Measurements from ENCODE around the gene CSAD.
A peak's percentile ranks its signal among the peaks of the same experiment; 100 is the strongest.
"Not testable (repeated sequence)": the region's sequence is repeated elsewhere in the genome, so short reads cannot be mapped to it uniquely, and the experiment has no call there.

CSAD gene

DNA sequence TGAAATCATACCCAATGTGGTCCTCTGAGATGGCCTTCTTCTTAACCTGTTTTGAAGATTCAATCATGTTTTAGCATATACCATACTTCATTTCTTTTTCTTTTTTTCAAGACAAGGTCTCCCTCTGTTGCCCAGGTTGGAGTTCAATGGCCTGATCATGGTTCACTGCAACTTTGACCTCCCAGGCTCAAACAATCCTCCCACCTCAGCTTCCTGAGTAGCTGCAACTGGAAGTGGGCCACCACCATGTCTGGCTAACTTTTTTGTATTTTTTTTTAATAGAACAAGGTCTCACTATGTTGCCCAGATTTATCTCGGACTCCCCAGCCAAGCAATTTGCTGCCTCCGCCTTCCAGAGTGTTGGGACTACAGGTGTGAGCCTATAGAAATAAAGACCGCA is 47.0 kb downstream of the CSAD start:
- DNase-seq = no peak

DNA sequence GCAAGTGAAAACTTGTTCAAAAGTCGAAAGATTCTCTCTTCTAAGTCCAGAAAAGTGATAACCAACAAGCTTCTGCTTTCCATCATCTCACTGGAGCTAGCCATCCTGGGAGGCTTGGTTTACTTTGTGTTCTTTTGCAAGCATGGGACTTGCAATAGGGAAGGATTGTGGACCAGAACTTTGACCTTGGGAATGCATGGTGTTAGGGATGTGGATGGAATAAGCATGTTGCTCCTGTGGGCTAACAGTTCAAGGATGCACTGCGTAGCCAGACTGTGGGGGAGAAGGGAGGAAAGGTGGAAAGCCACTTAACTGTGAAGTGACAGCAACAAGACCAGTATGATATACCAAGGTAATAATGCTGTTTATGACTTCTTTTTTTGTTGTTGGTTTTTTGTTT is 48.9 kb downstream of the CSAD start:
- DNase-seq = no peak

DNA sequence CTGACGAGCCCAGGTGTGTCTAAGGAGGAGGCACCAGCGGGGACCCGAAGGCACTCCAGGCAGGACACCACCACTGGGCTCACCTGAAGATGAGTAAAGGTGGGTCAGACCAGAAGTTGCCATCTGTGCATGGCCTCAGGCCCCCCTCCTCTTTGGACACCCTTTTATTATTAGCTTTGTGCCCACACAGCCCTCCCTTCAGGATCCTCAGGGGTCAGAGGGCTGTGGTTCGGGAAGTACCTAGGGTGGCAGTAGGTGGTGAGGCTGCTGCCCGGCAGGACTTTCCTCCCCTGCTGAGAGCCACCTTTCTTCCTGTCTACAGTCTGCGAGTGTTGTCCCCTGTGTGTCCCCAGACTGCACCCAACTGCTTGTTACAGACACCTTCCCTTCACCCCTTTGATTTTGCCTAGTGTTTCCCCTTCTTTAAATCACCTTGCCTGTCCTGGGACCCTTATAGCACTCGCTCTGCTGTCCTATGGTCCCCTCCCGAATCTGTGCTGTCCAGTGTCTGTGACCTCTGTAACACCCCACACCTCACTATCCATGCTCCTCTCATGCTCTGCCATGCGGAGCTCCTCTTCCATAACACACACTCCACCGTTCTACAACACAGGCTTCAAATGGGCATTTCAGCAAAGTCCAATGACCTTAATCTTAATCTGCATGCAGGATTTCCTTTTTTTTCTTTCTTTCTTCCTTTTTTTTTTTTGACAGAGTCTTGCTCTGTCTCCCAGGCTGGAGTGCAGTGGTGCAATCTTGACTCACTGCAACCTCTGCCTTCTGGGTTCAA is 51.8 kb downstream of the CSAD start:
- DNase-seq = peak; percentile 36

DNA sequence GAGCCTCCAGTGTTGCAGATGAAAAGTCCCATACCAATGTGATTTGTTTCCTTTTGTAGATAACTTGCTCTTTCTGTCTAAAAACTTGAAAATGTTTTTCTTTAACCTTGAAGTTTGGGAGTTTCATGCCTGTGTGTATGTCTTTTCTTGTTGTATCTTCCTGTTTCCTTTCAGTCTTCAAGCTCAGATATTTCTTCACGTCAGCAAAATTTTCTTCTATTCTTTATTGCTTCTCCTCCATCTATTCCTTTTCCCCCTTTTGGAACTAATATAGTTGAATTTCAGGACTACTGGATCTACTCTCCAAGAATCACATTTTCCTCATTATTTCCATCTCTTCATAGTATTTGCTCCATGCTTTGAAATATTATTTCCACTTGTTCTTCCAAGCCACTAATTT is 53.6 kb downstream of the CSAD start:
- DNase-seq = no peak

DNA sequence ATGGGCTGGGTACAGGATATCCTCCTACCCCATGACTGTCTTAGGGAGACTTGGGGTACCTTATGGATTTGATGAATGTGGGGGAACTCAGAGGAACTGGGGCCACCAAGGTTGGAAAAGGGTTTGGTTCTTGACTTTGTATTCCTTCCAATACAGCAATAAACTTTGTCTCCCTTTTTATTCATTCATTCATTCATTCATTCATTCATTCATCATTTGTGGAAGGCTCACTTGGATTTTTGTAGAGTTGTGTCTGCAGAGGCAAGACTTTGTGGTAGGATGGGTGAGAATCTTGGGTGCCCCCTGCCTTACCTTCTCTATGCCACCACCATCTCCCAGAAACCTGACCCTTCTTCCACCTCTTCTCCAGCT is 56.4 kb downstream of the CSAD start:
- DNase-seq = no peak

DNA sequence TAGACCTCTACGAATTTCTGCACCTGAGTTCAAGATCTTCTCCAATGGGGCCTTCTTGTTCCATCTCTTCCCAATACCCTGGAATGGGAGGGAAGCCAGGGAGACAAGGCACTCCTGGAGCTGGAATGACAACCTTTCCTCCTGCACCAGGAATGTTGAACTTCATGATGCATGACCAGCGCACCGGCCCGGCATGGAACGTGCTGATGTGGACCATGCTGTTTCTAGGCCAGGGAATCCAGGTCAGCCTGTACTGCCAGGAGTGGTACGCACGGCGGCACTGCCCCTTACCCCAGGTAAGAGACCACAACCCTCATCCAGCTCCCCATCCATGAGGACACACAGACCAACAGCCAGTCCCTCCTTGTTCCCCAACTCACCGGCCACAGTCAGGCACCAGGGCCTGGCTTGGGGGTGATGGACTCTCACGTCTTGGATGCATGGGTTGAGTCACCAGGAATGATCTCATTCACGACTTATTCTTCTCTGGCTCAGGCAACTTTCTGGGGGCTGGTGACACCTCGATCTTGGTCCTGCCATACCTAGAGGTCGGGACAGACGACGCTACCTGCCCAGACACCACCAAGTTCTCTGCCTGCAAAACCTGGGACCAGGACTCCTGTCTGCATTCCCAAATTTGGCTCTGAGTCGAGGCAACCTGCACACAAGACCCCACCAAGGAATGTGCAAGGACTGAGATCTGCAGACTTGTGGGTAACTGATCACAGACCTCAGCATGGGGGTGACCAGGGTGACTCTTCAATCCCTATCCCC is 57.0 kb downstream of the CSAD start:
- no peak for DNase-seq

DNA sequence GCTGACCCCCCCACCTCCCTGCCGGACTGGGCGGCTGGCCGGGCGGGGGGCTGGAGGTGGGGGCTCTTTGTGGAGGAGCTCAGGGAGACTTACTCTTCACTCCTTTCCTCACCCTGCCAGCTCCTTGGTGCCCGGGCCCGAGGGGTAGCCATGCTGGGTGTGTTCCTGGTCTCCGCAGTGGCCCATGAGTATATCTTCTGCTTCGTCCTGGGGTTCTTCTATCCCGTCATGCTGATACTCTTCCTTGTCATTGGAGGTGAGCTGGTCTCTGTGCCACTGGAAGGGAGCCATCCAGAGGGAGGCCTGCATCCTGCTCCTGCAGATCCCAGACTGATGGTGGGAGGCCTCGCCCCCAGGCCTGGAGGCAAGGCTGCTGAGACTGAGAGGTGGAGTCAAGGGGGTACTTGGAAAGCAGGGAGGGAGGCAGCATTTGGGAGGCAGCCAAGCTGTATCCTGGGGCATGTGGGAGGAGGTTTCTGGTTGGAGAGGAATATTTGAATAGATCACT is 57.7 kb downstream of the CSAD start:
- no peak for DNase-seq

DNA sequence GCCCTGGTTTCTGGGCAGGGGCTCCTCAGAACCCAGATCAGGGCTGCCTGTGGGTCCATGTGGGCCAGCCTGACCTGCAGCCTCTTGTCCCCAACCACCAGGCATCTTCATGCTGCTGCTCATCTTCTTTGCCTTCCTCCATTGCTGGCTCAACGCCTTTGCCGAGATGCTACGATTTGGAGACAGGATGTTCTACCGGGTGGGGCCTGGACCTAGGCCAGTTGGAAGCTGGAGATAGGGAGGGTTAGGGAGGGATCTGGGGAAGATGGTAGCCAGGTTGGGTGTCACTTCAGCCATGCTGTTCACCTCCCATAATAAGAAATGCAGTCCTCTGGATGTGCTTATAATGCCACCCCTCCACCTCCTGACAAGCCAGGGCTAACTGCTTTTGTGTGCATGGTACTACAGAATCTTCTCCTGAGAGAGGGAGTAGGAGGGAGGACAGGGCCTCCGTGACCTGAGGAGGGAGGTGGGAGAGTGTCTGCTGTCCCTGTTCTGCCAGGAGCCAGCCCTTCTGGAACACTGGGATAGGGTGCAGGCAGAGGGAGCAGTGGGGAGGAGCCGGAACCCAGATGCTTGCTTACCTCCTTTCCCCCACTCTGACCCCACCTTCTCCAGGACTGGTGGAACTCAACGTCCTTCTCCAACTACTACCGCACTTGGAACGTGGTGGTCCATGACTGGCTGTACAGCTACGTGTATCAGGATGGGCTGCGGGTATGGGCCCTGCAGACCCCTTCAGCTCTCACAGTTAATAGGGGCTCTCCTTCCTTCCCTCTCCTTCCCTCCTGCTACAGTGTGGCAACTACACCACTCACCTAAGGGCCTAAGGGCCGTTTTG is 59.8 kb downstream of the CSAD start:
- no peak for DNase-seq

DNA sequence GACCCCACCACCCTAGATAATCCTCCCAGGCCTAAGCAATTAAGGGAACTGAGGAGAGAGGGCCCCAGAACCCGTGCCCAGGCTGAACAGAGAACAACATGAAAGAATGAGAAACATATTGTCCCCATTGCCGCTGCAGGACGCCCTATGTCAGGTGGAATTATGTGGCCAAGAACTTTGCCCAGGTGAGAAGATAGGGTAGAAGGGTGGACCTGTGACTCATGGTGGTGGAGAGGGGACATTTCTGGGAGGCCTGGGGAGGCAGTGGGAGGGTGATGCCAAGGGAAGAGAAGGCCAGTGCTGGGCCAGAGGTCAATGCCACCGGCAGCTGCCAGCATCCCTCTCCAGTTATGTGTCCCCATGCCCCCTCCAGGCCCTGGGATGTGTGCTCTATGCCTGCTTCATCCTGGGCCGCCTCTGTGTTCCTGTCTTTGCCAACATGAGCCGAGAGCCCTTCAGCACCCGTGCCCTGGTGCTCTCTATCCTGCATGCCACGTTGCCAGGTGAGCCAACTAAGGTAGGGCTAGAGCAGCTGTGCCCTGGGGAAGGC is 61.9 kb downstream of the CSAD start:
- DNase-seq = no peak

DNA sequence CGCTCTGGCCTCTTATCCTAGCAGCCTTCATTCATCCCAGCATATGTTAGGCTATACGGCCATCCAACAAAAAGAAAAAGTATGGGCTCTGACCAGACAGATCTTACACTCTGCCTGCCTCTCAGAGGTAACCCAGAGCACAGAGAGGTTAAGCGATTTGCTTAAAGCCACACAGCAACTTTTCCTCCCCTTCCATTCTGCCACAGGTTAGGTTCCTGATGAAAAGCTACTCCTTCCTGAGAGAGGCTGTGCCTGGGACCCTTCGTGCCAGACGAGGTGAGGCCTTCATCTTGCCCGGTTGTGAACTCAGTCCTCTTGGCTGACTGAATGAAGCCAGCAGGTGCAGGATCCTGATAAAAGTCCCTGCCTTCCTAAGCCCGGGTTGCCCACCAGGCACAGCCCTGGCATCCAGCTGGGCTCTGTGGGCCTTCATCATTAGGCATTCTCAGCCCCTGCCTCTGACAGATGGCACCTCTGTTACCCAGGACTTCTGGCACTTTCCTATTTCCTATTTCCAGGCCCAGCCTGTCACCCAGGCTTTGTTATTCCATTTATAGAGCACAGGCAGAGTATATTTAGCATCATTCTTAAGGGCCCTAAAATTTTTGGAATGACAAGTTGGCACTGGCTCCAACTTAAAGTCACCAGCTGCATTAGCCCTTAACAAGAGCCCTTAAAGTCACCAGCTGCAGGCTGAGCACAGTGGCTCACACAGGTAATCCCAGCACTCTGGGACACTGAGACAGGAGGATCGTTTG is 64.7 kb downstream of the CSAD start:
- DNase-seq = no peak

DNA sequence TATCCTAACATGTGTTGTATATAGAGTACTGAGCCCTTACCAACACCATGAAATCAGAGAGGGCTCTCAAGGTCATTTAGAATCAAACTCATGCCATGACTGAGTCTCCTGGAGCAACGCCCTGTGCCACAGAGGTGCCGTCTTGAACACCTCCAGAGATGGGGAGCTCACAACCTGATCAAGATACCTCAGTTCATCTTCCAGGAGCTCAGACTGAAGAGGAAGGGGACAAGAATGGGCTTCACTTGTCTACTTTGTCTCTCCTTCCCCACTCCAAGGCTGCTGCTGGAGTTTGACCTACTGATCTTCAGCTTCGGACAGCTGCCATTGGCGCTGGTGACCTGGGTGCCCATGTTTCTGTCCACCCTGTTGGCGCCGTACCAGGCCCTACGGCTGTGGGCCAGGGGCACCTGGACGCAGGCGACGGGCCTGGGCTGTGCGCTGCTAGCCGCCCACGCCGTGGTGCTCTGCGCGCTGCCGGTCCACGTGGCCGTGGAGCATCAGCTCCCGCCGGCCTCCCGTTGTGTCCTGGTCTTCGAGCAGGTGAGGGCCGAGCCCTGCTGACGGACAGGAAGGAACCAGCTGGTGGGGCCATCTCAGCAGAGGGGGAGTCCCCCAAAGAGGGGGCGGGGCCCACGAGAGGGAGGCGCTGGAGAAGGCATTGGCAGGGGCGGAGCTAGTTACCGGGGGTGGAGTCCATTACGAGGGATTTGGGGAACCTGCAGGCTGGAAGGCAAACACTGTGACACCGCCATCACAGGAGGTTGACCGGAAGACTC is 65.4 kb downstream of the CSAD start:
- no peak for DNase-seq

DNA sequence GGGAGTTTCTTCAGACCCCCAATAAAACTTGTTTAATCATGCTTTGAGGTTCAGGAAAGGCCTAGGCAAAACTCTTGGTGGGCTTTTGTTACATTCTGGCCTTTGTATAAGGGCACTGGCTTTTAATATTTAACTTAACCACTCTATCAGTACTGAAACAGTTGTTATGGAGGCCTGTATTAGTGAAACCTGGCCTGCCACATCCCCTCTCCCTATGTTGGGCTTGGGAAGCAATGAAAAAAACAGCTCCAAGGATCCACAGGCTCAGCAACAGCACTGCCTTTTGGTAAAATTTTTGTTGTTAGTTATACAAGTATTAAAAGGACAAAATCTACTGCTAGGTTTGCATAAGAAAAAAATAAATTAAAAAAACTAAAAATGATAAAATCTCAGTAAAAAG is 66.8 kb downstream of the CSAD start:
- DNase-seq = no peak

DNA sequence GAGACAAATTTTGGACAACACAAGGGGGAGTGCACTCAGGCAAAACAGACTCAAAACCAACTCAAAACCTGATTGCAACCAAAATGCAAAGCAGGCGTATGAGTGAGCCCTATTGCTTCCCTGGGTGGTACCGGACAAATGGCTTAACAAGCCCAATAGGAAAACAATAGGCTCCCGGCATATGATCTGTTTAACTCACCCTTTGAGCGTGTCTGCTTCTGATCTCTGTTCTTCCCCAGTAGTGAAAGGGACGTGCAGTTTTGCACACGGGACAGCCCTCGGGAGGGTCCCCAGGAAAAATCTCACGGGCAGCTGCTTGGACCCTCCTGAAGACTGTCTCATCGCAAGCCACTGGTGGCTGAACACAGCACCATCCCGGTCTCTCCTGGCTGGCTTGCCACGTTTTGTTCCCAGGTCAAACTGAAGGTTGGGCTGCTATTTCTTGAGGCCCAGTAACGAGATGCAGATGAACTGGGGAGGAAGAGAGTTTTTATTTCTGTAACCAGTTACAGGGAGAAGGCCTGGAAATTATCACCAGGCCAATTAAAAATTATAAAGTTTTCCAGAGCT is 67.5 kb downstream of the CSAD start:
- no peak for DNase-seq

DNA sequence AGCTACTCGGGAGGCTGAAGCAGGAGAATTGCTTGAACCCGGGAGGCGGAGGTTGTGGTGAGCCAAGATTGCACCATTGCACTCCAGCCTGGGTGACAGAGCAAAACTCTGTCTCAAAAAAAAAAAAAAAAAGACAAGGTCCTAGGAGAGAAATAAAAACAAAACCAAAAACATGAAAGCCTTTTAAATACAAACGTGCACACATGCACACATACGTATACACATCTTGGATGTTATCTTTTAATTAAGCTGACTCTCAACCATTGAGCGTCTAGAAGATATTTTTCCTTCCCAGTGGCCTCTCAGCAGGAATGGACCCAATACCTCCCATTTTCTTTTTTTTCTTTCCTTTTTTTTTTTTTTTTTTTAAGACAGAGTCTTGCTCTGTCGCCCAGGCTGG is 68.3 kb downstream of the CSAD start:
- not testable (repeated sequence) for DNase-seq

Measured in suppressor macrophage treated with lipopolysaccharide for 4 hours (primary cell).